SKM-1 (cell line): ENCODE results near the gene IFI27L2.

ENCODE experiments used
- DNase-seq: peaks from one replicate; lab custom pipeline; 2025; ENCODE audit not compliant: unreplicated experiment; lab: John Stamatoyannopoulos, UW

Gene IFI27L2

DNA sequence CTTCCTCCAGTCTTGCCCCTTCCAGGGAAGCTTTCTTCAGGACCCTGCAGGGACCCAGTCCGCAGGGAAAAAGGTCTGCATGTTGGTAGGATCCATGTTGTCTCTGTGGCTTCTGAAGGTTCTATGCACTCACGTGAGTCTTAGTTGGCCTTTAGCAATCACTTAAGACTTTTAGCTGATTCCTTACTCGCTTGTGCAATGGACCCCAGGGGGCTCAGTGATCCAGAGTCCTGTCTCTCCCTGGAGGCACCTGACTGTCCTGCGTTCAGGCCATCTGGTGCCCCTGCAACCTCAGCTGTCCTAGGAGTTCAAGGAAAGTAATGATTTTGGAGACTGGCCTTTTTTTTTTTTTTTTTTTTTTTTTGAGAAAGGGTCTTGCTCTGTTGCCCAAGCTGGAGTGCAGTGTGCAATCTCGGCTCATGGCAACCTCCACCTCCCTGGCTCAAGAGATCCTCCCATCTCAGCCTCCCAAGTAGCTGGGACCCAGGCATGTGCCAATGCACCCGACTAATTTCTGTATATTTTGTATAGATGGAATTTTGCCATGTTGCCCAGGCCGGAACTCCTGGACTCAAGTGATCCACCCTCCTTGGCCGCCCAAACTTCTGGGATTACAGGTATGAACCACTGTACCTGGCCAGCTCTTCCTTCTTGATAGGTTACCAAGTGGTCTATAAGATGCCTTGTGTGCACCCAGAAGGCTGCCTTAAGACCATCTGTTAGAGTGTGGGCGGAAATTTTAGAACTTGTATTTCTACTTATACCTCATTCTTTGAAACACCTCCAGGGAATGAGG is 4.6 kb downstream of the IFI27L2 start:
- DNase-seq, result no peak

DNA sequence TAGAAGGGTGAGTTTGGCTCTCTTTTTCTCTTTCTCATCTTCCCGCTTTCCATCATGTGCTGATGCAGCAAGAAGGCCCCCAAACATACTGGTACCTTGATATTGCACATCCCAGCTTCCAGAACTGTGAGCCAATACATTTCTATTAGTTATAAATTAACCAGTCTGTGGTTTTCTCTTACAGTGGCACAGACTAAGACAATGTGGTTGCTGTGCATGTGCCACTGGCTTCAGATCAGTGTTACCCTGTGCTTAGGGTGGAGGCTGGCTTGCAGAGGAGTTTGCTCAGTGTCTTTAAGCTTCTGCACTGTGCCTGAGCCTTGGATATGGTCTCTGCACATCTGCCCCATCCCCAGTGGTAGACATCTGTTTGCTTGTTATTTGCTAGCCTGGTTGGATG is 5.5 kb downstream of the IFI27L2 start:
- DNase-seq, result no peak

DNA sequence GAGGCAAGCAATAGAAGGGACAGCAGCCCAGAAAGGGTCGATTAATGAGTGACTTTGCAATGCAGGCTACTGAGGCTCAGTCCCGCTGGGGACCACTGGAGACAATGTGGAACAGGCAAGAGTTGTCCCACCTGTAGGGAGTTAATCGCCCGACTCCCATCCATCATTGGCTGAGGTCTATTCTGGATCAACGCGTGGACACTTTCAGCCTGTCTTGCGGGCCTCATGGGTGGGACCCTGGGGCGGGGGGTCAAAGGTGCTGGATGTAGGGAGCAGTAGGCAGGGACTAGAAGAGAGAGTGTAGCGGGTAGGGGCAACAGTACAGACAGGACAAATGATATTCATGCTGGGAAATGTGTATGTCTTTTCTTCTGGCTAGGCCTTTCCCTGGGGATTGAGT is 6.1 kb downstream of the IFI27L2 start:
- DNase-seq, result no peak

DNA sequence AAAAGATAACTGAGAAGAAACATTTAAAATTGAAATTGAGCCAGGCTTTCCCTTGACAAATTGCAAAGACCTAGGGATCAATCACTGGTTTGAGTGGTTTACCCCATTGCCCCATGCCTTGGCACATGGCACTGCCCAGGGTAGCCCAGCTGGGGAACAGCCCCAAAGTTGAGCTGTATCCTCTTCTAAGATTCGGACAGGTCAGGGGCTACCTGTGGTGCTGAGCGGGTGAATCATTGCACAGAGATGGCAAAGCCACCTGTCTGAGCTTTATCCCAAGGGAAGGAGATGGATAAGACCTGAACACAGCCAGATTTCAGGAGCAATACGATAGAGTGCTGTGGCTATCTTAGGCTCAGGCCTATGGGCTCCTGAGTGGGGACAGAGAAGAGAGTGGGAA is 7.0 kb downstream of the IFI27L2 start:
- DNase-seq, result no peak

DNA sequence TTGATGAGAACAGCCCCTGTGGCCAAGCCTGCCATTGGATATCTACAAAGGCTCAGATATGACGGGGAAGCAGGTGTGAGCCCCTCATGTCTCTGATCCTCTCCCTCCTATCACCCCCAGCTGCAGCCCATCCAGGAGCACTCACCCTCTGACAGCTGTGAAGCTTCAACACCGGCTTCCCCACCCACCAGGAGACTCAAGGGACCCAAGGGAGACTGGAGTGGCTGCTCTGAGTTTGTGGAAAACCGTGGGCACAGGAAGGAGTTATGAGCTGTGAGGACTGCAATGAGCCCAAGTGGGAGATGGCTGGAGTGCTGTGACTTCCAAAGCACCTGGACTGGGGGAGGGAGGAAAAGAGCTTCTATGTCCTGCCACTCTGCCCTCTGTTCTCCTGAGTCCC is 7.9 kb downstream of the IFI27L2 start:
- no peak for DNase-seq

DNA sequence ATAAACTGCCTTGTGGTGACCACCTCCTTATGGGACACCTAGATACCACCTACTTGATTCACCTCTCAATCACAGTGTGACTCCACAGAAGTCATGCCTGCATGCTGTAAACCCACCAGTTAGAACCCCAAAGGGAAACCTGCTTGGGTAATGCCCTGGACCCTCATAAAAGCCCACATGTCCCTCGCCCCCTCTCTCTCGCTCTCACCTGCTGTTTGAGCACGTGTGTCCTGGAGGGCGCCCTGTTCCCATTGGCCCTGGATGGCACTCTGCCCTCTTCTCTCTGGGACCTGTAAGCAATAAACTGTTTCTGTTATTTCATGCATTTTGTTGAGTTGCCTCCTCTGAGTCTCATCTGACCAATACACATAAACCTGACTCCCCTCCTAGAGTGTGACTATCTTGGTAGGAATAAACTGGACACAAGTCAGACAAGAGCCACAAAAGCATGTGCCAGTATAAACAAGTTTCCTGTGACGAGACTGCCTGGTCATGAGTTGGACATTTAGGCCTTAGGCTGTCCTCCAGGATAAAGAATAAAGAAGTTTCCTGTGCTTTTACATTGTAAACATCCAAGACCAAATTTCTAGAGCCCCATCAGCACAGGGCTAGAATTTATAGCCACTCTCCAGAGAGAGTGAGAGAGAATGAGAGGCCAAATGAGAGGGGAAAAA is 8.6 kb downstream of the IFI27L2 start:
- no peak for DNase-seq

DNA sequence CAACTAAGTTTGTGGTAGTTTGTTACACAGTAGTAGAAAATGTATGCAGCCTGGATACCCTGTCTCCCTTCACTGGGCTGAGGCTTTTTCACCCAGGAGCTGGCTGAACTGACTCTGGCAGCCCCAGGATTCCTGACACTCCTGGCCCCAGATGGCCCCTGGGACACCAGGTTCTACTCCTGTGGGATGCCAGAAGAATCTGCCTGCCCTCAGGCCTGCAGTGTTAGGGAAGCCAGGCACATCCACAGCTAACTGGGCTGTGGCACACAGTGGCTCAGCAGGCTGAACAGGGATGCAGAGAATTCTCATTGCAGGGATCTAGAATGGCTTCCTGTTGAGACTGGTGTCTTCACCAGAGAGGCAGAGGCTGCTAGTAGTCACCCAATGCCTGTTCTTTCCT is 10.3 kb downstream of the IFI27L2 start:
- DNase-seq, result no peak

DNA sequence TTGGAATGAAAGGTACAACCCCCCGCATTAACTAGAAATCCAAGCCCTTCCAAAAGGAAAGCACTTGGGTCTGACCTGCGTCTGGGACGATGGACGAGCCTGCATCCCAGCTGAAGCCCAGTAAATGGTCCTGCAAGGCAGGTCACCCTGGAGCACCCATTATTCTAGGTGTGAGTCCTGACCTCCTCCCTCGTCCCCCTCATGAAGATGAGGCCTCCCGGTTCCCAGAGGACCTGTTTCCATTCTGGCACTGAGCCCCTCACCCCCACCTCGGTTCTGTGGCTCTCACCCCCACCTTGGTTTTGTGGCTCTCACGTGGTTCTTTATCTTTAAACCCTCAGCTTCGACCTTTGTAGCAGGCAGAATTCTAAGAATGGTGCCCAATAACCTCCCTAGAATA is 11.5 kb downstream of the IFI27L2 start:
- DNase-seq, result no peak

DNA sequence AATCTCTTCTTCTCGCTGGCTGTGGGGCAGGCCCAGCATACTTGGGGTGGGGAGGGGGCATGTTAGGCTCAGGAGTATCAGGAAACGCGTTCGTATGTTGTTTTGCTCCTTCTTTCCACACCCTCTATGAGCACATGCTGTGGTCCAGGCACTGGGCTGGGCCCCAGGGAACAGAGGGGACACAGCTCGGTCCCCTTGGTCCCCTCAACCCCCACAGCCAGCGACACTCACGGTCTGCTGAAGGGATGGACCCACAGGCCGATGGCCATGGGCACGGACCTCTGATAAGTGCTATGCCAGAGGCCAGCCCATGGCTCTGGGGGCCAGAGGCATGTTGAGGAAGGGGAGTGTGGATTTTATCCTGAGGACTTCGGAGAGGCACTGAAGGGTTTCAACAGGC is 12.7 kb downstream of the IFI27L2 start:
- DNase-seq, result no peak

DNA sequence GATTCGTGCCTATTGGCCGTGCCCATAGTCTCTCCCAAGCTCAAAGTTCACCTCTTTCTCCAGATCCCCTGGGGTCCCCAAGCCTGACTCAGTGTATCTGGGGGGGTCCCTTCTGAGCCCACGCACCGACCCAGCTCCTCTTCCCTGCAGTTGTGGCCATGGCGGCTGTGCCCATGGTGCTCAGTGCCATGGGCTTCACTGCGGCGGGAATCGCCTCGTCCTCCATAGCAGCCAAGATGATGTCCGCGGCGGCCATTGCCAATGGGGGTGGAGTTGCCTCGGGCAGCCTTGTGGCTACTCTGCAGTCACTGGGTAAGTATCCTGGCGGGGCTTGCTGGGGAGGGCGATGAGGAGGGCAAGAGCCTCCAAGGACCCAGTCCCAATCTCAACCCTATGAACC is 13.8 kb downstream of the IFI27L2 start:
- no peak for DNase-seq

DNA sequence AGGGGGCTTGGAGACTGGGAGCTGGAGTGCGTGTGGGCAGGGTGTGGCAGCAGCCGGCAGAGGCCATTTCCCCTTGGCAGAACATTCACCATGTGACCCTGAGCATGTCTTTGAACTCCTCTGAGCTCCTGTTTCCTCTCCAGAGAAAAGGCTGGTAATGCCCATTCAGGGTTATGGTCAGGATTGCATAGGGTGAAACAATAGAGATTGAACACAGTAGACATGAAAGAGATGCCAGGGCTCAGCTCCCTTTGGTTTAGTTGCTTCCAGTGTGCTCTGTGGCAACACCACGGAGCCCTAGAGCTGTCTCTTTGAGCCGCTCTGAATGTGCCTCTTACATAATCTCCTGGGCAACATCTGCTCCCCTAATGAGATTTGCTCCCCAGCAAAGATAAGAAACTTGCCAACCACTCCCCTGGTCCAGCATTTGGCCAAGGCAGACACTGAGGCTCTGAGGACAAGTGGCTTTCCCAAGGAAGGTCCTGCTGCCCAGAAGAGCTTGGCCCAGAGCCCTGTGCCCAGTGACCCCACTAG is 14.3 kb downstream of the IFI27L2 start:
- no peak for DNase-seq

DNA sequence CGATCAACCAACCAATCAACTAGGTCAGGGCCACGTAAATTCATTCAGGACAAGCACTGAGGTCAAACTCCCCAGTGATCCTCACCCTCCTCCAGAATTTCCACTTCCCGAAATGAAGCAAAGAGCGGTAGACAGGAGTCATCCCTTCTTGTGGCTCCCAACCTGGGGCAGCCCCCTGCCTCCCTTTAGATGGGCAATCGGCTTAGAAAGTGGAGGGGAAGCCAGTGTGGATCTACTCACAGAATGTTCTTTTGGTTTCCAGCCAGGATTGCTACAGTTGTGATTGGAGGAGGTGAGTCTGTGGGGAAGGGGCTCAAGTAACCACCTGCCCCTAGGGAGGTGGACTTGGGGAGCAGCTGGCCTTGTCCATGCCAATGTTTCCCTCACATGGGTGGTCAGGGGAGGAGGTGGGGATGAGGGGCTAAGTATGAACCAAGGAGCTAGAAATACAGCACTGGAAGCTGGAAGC is 14.8 kb downstream of the IFI27L2 start:
- no peak for DNase-seq

DNA sequence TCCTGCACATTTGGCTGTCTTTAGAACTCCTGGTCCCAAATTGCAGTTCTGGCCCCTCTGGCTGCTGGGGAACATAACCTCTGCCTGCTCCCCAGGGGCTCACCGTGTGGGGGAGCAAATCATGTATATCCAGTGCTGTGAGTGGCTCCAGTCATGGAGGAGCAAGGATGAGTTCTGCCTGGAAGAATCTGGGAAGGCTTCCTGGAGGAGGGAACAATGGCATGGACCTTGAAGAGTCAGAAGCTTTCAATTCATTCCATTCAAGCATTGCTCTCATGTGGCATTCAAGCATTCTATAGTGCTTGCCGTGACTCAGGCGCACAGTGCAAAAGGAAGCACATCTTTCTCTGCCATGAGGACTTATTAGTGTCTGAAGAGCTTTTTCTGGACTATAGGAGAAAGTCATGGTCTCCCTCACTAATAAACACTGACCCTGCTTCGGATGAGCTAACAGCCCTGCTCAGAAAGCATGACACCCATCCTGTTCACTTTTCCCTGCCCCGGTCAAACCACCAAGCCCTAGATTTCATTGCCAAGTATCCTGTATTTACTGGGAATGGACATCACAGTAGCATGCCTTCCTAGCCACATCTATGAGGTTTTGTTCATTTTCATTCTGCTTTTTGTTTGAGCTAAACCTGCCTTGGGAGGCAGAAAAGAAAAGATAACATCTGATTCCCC is 15.4 kb downstream of the IFI27L2 start:
- DNase-seq, result no peak

DNA sequence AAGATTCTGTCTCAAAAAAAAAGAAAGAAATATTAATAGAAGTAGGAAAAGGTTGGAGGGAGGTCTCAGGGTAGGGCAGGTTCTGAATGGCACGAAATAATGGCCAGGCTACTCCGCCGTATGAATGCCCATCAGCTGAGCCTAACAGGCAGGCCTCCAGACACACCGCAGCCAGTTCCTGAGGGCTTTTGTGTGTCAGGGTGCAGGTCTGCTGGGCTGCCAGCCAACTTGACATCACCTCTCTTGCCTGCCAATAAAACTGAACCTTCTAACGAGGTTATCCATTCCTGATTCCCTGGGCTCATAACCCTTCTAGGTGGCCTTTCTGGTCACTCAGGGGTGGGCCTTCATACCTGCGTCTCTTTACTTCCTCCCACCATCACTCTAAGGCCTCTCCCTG is 15.9 kb downstream of the IFI27L2 start:
- DNase-seq, result no peak

DNA sequence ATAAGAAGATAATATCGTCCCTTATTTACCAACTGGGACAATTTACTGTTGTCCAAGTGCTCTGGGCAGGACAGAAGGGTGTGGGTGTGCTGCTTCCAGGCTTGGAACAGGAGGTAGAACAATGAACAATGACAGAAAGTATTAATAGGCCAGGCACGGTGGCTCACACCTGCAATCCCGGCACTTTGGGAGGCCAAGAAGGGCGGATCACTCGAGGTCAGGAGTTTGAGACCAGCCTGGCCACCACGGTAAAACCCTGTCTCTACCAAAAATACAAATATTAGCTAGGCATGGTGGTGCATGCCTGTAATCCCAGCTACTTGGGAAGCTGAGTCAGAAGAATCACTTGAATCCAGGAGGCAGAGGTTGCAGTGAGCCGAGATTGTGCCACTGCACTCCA is 16.3 kb downstream of the IFI27L2 start:
- no peak for DNase-seq

DNA sequence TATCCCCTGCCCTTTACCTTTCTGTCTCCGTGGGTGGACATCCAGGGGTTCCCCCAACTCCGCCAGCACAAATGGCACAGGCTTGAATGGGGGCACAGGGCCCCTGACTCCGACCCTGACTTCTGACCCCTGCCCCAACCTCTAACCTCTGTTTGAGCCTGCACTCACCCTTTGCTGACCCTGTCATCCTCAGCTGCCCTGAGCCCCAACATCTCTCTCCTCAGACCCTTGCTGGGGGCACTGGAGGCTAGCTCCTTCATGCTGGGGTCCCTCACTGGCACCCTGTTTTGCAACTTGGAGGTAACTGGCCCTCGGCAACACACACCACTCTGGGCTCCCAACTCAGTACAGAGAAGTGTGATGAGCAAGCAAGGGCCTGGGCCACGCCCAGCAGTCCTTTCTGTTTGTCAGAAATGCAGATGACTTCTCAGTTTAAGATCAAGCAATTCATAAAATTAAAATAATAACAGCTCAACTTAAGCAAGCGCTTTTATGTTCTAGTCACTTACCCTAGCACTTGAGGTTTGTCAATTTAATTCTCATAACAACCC is 16.8 kb downstream of the IFI27L2 start:
- no peak for DNase-seq

DNA sequence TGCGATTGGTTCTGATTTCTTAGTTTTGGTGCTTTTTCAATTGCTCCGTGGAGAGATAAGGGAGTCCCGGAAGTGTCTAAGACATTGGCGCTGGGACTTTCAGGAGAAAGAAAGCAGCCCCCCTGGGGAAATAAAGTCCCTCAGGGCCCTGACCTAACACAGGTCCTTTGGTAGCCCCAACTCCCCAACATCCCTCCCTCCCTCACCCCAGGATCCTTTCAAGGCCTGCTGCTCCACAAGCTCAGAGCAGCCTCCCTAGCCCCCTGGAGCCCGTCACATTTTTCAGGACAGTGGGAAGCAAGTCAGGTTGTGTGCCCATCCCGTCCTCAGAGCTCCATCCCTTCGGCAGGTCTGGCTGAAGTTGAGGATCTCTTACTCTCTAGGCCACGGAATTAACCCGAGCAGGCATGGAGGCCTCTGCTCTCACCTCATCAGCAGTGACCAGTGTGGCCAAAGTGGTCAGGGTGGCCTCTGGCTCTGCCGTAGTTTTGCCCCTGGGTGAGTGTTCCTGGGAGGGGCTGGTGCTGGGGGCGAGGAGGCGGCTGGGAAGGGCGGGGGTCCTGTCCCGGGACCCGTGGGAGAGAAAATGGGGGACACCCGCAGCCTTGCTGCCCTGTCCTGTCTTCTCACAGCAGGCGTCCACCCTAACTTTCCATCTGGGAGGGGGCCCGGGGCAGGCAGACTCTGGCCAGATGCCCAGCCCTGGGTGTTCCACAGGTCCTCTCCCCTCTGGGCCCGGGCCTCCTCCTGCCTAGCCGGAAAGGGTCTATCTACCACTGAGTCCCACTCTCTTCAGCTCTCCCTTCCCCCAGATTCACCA is 17.9 kb downstream of the IFI27L2 start:
- DNase-seq, result no peak

DNA sequence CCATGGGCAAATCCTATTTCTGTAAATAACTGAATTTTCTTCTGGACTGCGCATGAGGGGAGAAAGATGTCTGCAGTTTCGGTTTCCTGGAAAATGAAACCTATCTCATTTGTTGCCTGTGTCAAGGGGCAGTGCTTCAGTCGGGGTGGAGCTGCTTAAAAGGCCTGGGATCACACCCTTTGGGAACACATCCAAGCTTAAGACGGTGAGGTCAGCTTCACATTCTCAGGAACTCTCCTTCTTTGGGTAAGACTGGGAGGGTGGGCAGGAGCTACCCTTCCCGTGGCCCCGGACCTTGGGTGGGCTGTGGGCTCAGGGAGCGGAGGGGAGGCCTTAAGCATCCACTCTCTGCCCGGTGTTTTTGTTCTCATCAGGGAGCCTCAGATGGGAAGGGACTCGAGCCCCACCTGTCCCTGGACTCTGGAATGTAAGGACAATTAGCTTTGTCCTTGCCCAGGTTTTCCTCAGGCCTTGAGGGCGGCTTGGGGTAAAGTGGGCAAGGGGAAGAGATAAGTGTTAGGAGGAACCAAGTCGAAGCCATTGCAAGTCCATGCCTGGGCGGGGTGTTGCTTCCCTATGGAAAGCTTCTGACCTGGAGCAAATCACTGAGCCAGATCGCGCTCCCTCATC is 18.7 kb downstream of the IFI27L2 start, which contains the start of gene IFI27:
IFI27 (plus strand) TSS at position 185 of the 630 bp plus-strand sequence.
- no peak for DNase-seq

DNA sequence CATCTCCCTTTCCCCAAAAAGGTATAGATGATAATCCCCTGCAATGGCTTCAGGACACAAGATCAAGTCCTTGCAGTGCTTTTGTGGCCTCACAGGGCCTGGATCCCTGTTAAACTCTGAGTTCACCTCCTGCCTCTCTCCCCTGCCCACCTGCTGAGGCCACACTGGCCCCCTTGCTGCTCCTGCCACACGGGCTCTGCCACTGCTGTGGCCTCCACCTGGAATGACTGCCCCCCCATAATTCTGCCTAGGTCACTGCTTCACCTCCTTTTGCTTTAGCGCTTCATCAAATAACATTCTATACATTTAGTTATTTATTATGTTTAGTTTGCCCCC is 19.5 kb downstream of the IFI27L2 start:
- no peak for DNase-seq

DNA sequence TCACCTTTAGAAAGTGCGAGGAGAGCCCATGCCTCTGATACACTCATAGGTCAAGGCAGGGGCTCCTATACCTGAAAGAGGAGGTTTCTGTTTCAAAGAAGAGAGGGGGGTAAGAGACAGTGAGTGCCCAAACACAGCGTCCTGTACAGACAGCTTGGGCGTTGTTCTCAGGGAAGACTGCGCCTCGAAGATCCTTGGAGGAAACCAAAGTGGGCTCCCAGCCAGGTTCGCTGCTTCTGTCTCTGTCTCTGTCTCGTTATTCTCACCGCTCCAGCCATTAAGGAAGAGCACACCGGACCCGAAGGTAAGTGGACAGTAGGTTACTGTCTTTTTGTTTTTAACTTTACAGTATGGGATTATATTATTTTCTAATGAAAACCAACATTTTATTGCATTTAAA is 24.7 kb downstream of the IFI27L2 start:
- DNase-seq, result no peak
